Measurements from ENCODE around the gene PLCB2.

The PLCB2 gene

DNA sequence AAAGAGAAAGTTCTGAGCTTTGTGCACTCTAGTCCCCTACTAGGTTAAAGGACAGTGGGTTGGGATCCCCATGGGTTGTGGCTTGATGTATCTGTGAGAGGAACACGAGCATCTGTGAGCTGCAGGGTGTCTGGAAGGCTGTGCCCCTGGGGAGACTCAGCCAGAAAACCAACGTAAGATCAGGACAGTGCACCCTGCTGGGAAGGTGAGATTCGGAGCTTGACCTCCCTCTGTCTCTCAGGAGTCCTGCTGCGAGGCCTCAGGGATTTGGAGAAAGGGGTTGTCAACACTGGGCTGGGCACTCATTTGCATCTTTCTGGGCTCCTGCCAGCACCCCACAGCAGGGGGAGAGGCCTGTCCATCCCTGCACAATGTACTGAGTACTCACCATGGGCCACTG is 40.1 kb downstream of the PLCB2 start:
- DNase-seq = no peak

DNA sequence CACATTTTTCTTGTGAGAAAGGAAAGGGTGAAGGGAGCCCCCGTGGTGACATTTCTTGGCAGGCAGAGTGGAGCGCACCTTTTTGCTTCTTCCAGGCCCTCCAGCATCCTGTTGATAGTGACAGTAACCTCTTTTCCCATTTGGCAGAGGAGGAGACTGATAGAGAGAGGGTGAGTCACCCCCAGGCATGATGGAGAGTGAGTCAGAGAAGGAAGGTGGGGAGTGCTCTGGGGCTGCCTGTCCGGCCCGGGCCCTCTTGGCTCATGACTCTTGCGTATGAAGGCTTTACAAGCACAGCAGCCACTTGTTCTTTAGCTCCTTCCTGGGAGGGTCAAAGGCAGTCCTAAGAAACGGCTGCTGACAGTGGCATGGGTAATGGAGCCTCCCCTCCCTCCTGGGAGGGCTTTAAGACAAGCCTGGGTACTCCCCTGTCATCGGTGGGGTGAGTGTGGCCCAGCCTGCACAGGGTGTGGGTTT is 40.9 kb downstream of the PLCB2 start:
- no peak for DNase-seq

DNA sequence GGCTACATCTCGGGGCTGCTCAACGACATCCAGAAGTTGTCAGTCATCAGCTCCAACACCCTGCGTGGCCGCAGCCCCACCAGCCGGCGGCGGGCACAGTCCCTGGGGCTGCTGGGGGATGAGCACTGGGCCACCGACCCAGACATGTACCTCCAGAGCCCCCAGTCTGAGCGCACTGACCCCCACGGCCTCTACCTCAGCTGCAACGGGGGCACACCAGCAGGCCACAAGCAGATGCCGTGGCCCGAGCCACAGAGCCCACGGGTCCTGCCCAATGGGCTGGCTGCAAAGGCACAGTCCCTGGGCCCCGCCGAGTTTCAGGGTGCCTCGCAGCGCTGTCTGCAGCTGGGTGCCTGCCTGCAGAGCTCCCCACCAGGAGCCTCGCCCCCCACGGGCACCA is 41.9 kb downstream of the PLCB2 start:
- no peak for DNase-seq

DNA sequence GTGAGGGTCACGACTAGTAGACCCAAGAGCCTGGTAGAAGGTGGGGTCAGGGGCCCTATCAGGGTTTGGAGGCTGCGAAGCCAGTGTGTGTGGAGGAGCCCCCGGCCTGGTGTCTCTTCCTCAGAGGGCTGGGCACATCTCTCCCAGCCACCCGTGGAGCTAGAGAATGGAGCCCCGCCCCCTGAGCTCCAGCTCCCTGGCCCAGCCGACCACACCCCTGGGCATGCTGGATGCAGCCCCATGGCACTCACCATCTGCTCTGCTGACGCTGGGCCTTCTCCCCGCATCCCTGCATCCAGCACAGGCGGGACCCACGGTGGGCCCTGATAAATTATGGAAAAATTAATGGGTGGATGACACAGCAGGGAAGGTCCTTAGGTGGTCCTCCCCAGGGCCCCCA is 42.4 kb downstream of the PLCB2 start:
- no peak for DNase-seq

DNA sequence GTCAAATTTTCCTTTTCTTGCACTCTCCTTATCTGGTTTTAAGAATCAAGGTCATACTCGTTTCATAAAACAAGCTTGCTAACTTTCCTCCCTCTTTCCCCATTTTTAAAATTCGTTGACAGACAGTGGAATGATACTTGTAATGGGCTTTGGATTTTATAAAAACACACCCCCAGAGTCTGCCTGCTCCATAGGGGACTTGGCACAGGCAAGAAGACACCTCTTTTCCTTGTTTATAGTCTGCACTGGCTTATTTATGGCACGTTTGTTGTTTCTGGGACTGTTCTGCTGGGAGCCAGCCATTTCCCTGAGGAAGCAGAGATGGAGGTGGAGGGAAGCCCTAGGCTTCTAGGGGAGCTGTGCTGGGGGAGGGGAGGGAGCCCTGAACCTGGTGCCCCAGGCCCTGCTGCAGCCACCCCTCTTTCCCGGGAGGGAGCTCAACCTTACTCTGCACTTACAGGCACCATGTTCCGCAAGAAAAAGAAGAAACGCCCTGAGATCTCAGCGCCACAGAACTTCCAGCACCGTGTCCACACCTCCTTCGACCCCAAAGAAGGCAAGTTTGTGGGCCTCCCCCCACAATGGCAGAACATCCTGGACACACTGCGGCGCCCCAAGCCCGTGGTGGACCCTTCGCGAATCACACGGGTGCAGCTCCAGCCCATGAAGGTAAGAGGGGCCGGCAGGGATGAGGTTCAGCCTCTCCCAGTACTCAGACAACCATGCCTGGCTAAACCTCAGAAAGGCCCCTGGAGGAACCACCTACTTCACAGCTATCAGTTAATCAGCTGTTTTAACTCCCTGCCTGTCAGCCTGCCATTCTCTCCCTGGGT is 43.2 kb downstream of the PLCB2 start:
- DNase-seq = no peak

DNA sequence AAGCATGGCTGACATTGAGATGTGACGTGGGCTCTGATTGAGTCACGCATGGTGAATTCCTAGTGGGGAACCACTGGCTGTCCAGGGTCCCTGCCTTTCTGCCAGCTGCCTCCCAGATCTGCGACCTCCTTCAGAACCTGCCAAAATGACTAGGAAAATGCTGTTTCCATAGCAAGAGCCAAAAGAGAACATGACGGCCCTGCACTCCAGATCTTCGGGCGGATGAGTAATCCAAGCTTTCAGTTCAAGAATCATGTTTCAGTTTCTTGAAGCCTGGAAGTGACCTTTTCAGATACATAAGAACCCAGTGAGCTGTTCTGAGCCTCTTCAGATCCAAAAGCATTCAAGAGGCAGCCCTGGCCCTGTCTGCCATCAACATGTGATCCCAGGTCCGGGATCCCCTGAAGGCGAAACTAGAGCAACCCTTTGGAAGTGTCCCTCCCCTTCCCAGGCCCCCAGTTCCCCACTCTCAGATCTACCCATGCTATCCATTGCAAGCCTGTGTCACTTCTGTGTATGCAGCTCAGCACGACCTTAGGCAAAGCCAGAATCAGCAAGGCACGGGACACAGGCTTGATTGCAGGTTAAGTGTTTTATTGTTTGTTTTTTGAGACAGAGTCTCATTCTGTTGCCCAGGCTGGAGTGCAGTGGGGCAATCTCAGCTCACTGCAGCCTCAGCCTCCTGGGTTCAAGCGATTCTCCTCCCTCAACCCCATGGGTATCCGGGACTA is 44.5 kb downstream of the PLCB2 start:
- DNase-seq = no peak

DNA sequence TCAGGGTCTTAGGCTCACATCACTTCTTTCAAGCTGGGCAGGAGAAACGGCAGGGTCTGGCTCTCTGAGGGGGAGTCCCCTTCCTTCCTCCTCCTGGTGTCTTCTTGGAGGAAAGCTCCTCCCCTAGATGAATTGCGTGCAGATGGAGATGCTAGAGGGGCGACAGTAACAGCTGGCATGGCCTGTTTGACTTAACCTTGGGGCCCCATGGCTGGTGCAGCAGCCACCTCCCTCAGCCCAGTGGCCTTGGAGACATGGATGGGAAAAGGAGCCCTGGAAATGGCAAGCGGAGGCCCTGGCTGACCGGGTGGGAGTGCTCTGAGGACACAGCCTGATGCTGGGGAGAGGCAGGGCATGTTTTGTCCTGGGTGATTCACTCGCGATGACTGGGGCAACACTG is 48.7 kb downstream of the PLCB2 start:
- DNase-seq = no peak

DNA sequence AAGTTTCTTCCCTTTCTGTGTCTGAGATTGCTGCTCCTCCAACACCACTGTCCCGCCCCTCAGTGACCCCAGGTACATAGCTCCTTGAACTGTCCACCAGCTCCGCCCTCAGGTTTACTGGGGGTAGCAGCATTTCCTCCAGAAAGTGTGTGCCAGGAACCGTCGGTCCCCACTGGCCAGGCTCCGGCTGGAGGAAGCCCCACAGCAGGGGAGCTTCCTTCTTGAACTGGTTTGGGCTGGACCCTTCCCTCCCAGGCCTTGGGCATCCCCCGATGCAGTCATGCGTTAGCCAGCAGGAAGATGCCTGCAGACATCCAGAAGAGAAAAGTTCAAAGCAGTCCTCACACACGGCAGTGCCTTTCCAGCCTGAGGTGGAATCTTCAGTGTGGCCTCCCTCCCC is 49.2 kb downstream of the PLCB2 start:
- DNase-seq = no peak

DNA sequence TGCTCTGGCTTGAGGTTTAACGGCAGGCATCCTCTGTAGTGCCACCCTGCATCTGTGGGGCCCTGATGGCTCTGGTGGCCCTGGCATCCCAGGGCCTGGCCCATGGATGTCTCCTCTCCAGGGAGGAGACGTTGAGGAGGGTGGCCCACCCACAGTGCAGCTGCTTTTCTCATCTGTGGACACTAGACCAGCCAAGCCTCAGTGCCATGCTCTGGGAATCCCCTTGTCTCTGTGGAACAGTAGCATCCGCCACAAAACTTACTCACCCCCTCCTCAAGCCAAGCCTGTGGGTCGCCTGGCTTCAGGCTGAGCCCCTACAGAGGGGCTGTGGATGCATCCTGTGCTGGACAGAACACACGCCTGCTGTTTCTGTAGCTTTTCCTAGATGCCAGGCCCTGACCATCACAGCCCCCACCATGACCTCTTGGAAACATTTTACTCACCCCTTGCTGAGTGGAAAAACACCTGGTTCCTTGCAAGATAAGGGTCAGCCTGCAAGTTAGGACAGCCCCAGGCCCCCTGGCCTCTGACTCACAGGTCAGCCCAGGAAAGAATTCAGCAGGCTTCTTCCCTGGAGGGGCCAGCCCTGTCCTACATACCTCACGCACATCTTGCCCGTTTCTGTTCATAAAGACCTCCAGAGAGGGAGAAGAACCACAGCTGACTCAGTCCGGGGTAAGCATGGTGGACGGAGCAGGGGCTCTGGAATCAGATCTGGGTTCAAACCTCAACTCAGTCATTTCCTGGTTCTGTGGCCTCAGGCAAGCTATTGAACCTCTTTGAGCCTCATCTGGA is 49.9 kb downstream of the PLCB2 start:
- no peak for DNase-seq

DNA sequence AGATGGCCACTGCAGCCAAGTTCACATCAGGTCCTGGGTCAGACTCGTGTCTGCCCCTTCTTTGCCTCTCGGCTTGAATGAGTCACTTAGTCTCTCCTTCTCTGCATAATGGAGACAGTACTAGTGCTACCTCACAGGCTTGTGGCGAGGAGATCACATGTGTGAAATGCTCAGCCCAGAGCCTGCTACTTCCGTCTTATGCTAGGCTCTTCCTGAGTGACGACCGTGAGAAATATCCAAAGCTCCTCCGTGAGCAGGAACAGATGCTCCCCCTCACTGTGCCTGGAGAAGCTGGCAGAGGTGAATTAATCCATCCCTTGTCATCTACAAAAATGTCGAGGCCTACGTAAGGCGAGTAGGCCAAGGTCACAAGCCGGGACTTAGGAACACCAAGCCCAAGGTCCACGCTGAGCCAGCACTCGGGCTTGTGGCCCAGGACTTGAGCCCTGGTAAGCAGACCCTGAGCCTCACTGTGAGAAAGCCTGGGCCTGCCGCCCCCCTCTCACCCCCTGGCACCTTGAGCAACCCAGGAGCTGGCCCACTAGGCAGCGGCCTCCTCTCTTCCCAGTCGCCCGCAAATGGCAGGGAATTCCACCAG is 51.0 kb downstream of the PLCB2 start:
- DNase-seq = no peak

DNA sequence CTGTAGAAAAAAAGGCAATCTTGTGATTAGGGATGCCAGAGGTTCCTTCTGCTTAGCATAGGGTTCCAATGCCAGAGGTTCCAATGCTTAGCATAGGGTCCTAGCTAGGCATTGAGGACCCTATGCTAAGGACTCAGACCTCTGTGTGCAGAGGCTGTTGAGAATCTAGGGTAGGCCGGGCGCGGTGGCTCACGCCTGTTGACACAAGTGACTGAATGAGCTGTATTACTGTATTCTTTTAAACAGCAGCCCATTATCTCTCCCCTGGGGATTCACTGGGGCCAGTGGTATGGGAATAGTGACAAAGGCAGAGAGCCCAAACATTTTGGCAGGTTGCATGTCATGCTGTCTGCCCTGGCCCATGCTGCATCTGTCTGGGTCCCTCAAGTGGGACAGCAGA is 52.7 kb downstream of the PLCB2 start:
- no peak for DNase-seq

DNA sequence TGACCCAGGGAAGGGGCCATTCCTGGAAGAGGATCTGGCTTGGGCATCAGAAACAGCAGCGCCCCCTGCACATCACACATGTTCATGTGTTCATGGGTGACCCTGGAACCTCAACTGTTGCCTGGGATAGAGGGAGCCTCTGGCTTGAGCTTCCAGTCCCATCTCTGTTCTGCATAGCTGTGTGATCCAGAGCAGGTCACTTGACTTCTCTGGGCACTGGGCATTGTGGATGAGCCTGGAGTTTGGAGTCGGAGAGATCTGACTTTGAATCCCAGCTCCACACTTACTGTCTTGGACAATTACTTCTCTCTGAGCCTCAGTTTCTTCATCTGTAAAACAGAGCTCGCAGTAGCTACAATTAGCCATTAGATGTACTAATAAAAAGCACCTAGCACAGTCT is 53.3 kb downstream of the PLCB2 start:
- no peak for DNase-seq

DNA sequence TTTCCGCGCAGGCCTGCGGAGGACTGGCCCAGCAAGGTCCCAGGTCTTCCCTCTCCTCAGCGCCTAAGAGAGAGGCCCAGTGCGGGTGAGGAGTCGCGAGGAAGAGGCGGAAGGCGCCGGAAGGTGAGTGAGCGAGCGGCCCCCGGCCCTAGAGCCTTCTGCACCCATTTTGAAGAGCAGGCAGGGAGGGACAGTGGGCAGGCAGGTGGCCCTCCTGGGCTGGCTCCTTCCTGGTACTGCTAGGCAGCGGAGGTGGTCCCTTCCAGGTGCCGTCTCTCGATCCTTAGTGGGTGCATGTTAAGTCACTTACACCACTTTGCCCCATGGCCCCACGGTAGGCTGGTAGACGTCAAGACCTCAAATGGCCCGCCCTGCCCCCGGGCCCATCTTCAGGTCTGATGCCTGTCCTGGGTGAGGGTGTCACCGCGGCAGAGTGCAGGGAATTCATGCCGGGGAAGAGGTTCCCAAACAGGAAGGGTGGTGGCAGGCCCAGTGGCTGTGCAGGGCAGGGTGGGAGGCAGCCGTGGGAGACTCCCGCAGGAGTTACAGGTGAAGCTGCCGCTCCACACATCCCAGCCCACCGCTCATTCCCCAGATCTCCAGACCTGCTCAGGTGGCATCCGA is 54.5 kb downstream of the PLCB2 start:
- no peak for DNase-seq

DNA sequence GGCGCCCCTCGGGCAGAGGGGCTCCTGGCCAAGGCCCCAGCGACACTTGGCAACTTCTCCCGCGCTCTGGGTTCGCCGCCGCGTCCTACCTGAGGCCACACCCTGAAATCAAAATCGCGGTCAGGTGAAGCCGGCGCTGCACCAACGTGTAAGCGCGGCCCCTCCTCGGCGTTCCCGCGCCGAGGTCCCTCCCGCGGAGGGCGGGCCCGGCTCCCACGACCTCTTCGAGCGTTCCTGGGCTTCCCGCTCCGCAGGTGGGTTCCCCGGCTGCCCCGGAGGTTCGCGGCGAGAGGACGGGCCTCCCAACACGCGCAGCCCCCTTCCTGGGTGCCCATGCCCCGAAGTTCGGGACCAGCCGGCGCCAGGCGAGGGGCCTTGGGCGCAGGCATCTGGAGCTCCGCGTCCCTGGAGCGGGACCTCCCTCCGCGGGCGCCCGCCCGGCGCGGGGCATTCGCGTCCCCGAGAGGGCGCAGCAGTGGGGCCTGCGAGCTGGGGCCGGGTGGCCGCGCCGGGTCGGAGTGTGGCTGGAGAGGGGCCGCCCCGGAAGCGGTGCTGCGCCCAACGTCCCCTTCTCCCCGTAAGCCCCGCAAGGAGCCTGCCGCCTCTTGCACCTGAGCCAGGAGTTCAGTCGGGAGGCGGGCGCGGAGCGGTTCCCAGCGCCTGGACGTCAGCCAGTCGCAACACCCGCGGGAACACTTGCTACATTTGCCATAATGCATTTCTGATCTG is 55.1 kb downstream of the PLCB2 start:
- DNase-seq = no peak

DNA sequence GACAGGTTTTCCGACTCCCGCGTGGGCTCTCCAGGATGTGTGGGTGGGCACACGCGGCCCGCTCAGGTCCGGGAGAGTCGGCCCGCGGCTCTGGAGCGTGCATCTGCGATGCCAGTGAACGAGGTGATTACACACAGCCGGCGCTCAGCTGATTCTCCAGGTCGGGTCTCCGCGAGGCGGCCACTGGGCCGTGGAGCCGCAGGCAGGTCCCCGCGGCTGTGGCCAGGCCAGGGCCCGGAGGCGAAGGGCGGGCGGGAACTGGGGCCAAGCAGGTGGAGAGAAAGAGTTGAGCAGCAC is 55.6 kb downstream of the PLCB2 start:
- no peak for DNase-seq

DNA sequence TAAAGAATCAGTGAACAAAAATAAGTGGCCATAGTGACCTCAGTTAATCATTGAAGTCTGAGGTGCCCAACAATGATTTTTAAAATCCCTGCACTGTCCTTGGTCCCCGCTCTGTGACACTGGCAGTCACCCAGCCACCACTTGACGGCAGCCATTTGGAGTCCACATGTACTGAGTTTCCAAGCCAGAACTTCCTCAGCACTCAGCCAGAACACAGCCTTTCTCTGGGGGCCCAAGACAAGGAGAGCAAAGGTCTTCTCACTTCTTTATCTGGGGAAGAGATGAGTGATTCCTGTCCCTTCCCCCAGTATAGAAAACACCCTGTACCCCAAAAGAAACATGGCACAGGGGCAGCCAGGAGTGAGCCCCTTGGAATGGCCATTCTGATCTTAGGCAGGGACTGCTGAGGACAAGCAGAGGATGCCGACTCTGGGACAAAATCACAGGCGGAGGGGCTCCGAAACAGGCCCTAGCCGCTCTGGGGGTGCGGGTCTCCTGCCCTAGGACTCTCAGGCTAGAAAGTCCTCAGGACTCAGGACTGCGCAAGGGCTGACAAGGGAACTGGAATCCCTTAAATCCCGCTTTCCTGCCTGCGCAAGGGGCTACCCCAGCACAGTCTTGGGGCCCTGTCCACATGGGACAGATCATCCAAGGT is 56.1 kb downstream of the PLCB2 start:
- no peak for DNase-seq

DNA sequence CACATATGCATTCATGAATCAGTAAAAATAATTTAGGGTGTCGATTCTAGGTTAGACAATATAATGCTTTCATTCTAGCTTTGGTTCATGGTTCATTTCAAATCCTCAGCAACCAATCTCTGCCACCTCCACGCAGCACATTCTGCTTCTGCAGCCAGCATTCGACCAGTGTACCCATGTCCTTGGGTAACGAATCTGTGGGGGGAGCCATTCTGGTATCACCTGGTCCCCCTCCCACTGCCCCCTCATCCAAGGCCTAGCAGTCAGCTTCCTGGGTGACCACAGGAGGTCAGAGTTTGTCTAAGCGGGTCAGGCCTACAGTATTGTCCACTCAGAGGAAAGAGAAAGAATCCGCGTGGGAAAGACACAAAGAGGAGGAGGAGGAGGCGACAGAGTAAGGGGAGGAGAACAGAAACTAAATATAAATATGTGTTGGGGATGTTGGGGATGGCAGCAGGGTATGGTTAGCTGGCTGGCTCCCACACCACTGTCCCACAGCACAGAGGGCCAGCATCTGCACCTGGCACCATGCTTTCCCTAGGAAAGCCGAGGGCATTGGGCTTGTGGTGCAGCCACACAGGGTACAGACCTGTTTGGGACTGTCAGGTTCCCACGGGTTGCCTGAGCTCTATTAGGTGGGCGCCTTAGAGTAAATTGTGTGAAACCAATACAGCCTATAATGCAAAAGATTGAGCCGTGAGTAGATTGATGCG is 56.8 kb downstream of the PLCB2 start:
- DNase-seq = no peak

DNA sequence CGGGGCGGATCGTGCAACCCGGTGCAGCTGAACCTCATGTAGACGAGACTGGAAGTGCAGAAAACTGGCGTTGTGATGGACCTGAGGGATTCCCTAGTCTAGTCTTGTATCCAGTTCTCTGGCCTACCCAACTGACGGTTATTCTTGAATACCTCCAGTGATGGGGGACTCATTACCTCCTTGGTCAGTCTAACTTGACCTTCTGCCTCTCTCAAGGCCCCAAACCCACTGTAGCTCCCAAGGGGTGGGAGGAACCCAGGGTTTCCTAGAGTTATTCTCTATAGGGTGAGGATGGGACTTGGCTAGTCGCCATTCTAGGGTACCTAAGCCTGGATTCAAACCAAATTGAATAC is 57.5 kb downstream of the PLCB2 start:
- no peak for DNase-seq

DNA sequence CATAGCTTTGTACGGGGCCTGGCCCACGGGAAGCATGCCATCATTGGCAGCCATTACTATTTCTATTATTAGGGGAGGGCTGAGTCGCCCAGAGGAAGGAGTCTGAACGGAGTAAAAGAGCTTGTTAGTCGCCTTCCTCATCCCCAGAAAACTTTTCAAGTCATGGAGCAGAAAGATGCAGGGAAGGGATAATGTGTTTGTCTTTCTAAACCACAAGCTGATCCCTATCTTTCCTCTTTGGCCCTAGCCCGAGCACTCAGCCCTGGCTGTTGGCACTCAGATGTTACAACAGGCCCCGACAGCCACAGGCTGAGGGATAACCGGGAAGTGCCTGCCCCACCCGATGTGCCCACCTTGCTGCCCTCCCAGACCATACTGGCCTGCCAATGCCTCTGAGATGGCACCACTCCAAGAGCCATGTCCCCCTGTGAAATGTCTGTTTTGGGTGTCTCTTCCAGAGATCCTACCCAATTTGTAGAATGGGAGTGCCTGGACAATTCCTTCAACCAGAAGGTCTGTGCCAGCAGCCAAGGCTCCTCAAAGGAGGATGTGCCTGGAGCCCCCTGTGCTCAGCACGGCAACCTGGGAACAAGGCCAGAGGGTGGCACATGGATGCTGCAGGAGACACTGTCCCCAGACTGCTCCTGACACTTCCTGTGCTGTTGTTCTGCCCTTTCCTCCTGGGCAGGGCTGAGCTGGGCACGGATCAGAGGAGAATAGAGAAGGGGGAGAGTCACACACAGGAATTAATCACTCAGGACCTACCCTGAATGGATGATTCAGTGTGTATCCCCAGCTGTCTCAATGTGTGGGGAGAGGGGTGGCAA is 58.0 kb downstream of the PLCB2 start:
- no peak for DNase-seq

Data from central memory CD4-positive, alpha-beta T cell (primary cell).